IMR-90 (cell line): ENCODE data around the gene TGFB2. TPM values are rescaled to one million over a fixed set of nuclear protein-coding genes. Genes with fewer than 3 reads are reported as not detected.
A peak's percentile ranks its signal among the peaks of the same experiment; 100 is the strongest.

Experiments used
- ATAC-seq: fragments of 200-7000 bp; cut with Tn5 transposase; 2 replicates; pipeline ENCODE4 v1.9.1; 2020; ENCODE audit warnings: low read depth, mild to moderate bottlenecking, moderate library complexity
- BruUV-seq: library from RNA; stranded (reverse); fragments of 400-500 nt; replicated peaks from 2 replicates; lab custom pipeline; 2021; lab: Mats Ljungman, UMichigan
- CTCF ChIA-PET: fragments of 300-600 bp; formaldehyde crosslinking; extraction: SDS; loops from one replicate; lab custom pipeline; 2021; ENCODE audit warnings: antibody characterized with exemption; lab: Yijun Ruan, JAX
- POLR2A ChIA-PET: fragments of 300-600 bp; sonication (Branson Sonifier 250); formaldehyde crosslinking; loops from one replicate; lab custom pipeline; 2022; ENCODE audit warnings: antibody characterized with exemption; ENCODE audit not compliant: unreplicated experiment; lab: Charles Lee
- DNase-seq: peaks from one replicate; pipeline ENCODE4 v3.0.0; 2013
- H2AFZ ChIP-seq: replicated peaks from 2 replicates; pipeline ENCODE3; 2013; ENCODE audit warnings: low read length, mild to moderate bottlenecking; ENCODE audit not compliant: poor library complexity
- H2AK5ac ChIP-seq: 2 replicates; pipeline ENCODE4 v1.6.1; 2013; ENCODE audit warnings: low read depth, low read length, inconsistent platforms
- H2AK9ac ChIP-seq: replicated peaks from 2 replicates; pipeline ENCODE3; 2013; ENCODE audit warnings: mild to moderate bottlenecking, low read depth, low read length, moderate library complexity; ENCODE audit not compliant: poor library complexity
- H2BK120ac ChIP-seq: 2 replicates; pipeline ENCODE4 v1.6.1; 2013; ENCODE audit warnings: low read depth, low read length, inconsistent platforms
- H2BK15ac ChIP-seq: 3 replicates; pipeline ENCODE4 v1.6.1; 2013; ENCODE audit warnings: low read depth, low read length, inconsistent platforms
- H2BK20ac ChIP-seq: 2 replicates; pipeline ENCODE4 v1.6.1; 2013; ENCODE audit warnings: low read depth, mild to moderate bottlenecking, inconsistent platforms, low read length, moderate library complexity
- H2BK5ac ChIP-seq: 2 replicates; pipeline ENCODE4 v1.6.1; 2013; ENCODE audit warnings: mild to moderate bottlenecking, low read depth, low read length, inconsistent platforms; ENCODE audit not compliant: poor library complexity, severe bottlenecking
- H3K14ac ChIP-seq: replicated peaks from 2 replicates; pipeline ENCODE4 v1.6.1; 2013; ENCODE audit warnings: low read depth, low read length, inconsistent platforms
- H3K18ac ChIP-seq: 2 replicates; pipeline ENCODE4 v1.6.1; 2013; ENCODE audit warnings: low read depth, low read length, control low read depth
- H3K23ac ChIP-seq: 2 replicates; pipeline ENCODE4 v1.6.1; 2013; ENCODE audit warnings: low read depth, low read length, inconsistent platforms
- H3K27ac ChIP-seq: 2 replicates; pipeline ENCODE4 v1.5.1; 2013; ENCODE audit warnings: mild to moderate bottlenecking, control low read depth, low read length; ENCODE audit not compliant: insufficient read depth
- H3K27me3 ChIP-seq: 2 replicates; pipeline ENCODE4 v1.6.1; 2013; ENCODE audit warnings: low read length; ENCODE audit not compliant: control insufficient read depth, insufficient read depth
- H3K36me3 ChIP-seq: 2 replicates; pipeline ENCODE4 v1.6.1; 2013; ENCODE audit warnings: low read length, mixed read lengths; ENCODE audit not compliant: control insufficient read depth, insufficient read depth
- H3K4ac ChIP-seq: 2 replicates; pipeline ENCODE4 v1.6.1; 2013; ENCODE audit warnings: low read depth, low read length, inconsistent platforms
- H3K4me1 ChIP-seq: 2 replicates; pipeline ENCODE4 v1.6.1; 2013; ENCODE audit warnings: low read length, mixed read lengths; ENCODE audit not compliant: control insufficient read depth, insufficient read depth
- H3K4me2 ChIP-seq: 2 replicates; pipeline ENCODE4 v1.6.1; 2013; ENCODE audit warnings: low read depth, mild to moderate bottlenecking, control low read depth, low read length, moderate library complexity
- H3K4me3 ChIP-seq: 2 replicates; pipeline ENCODE4 v1.5.1; 2013; ENCODE audit warnings: low read depth, mild to moderate bottlenecking, control low read depth, low read length, moderate library complexity; ENCODE audit not compliant: insufficient read depth
- H3K56ac ChIP-seq: 2 replicates; pipeline ENCODE4 v1.6.1; 2013; ENCODE audit warnings: low read length, inconsistent platforms; ENCODE audit not compliant: insufficient read depth; ENCODE audit errors: extremely low read depth
- H3K79me1 ChIP-seq, 2 experiments: 2 replicates each; pipeline ENCODE4 v1.6.1; 2013; ENCODE audit warnings: low read length in 2 of 2, inconsistent platforms in 1 of 2, low read depth in 1 of 2
- H3K9ac ChIP-seq: 2 replicates; pipeline ENCODE4 v1.6.1; 2013; ENCODE audit warnings: low read depth, low read length, control low read depth
- H3K9me1 ChIP-seq: 2 replicates; pipeline ENCODE4 v1.6.1; 2013; ENCODE audit warnings: low read length, inconsistent platforms; ENCODE audit not compliant: insufficient read depth
- H3K9me3 ChIP-seq: 2 replicates; pipeline ENCODE4 v1.6.1; 2013; ENCODE audit warnings: low read length; ENCODE audit not compliant: control insufficient read depth, insufficient read depth
- H4K20me1 ChIP-seq: 2 replicates; pipeline ENCODE4 v1.6.1; 2013; ENCODE audit warnings: low read length, inconsistent platforms; ENCODE audit not compliant: insufficient read depth
- H4K5ac ChIP-seq: 2 replicates; pipeline ENCODE4 v1.6.1; 2013; ENCODE audit warnings: mild to moderate bottlenecking, low read depth, low read length, control low read depth
- H4K8ac ChIP-seq, 2 experiments: 2 replicates each; pipeline ENCODE4 v1.6.1; 2013; ENCODE audit warnings: low read depth in 2 of 2, low read length in 2 of 2, control low read depth in 1 of 2, inconsistent platforms in 1 of 2
- H4K91ac ChIP-seq: 2 replicates; pipeline ENCODE4 v1.6.1; 2013; ENCODE audit warnings: low read depth, low read length, inconsistent platforms; ENCODE audit not compliant: insufficient read depth
- BHLHE40 ChIP-seq: fragments of 150-350 bp; IDR thresholded peaks from 2 replicates; pipeline ENCODE4 v1.6.1; 2016; ENCODE audit warnings: mild to moderate bottlenecking, low read depth, low read length
- CEBPB ChIP-seq: IDR thresholded peaks from 2 replicates; pipeline ENCODE4 v1.6.1; 2012; ENCODE audit warnings: low read depth, low read length, improper control_type of control experiment
- CHD1 ChIP-seq: IDR thresholded peaks from 2 replicates; pipeline ENCODE4 v1.6.1; 2012; ENCODE audit warnings: low read depth, low read length, improper control_type of control experiment
- CTCF ChIP-seq: conservative IDR thresholded peaks from 2 replicates; pipeline ENCODE4 v1.5.1; 2012; ENCODE audit warnings: mild to moderate bottlenecking, low read depth, low read length, improper control_type of control experiment
- FOS ChIP-seq: fragments of 150-350 bp; IDR thresholded peaks from 2 replicates; pipeline ENCODE4 v1.6.1; 2016; ENCODE audit warnings: low read depth, low read length
- MAFK ChIP-seq: IDR thresholded peaks from 2 replicates; pipeline ENCODE4 v1.6.1; 2012; ENCODE audit warnings: low read depth, low read length, improper control_type of control experiment
- MAZ ChIP-seq: IDR thresholded peaks from 2 replicates; pipeline ENCODE4 v1.6.1; 2012; ENCODE audit warnings: low read depth, mild to moderate bottlenecking, low read length, improper control_type of control experiment, moderate library complexity, borderline replicate concordance
- MXI1 ChIP-seq: IDR thresholded peaks from 2 replicates; pipeline ENCODE4 v1.6.1; 2012; ENCODE audit warnings: low read depth, mild to moderate bottlenecking, low read length, moderate library complexity, borderline replicate concordance
- NFE2L2 ChIP-seq: fragments of 150-350 bp; IDR thresholded peaks from 2 replicates; pipeline ENCODE4 v1.6.1; 2016; ENCODE audit warnings: low read depth, mild to moderate bottlenecking, low read length
- POLR2A ChIP-seq: IDR thresholded peaks from 2 replicates; pipeline ENCODE4 v1.6.1; 2012; ENCODE audit warnings: mild to moderate bottlenecking, low read depth, low read length
- RAD21 ChIP-seq: IDR thresholded peaks from 2 replicates; pipeline ENCODE4 v1.6.1; 2012; ENCODE audit warnings: low read length, improper control_type of control experiment
- RCOR1 ChIP-seq: IDR thresholded peaks from 2 replicates; pipeline ENCODE4 v1.6.1; 2012; ENCODE audit warnings: mild to moderate bottlenecking, low read length, improper control_type of control experiment; ENCODE audit not compliant: insufficient replicate concordance
- RFX5 ChIP-seq: IDR thresholded peaks from 2 replicates; pipeline ENCODE4 v1.8.0; 2012; ENCODE audit warnings: low read depth, mild to moderate bottlenecking, low read length, moderate library complexity
- SMC3 ChIP-seq: fragments of 150-350 bp; IDR thresholded peaks from 2 replicates; pipeline ENCODE4 v1.6.1; 2016; ENCODE audit warnings: low read depth, mild to moderate bottlenecking, antibody characterized with exemption, low read length, moderate library complexity
- WGBS, 2 experiments: methylation state at CpG; one replicate each; pipeline versions ENCODE4 v1.1.5 to v1.1.7; 2013; ENCODE audit warnings: missing lambda C conversion rate in 2 of 2; ENCODE audit not compliant: insufficient read length in 1 of 2; ENCODE audit errors: extremely low coverage in 2 of 2; 5-methylcytosine and 5-hydroxymethylcytosine counted together
- dilution Hi-C: fragments of 300-500 bp; cut with HindIII; formaldehyde crosslinking; loops from one replicate; pipeline ENCODE4 v1.14.3; 2018; ENCODE audit warnings: low sequenced_read_pairs; ENCODE audit not compliant: unreplicated experiment
- in situ Hi-C: fragments of 300-500 bp; cut with MboI; formaldehyde crosslinking; loops from 3 replicates; pipeline ENCODE4 v1.14.3; 2019; ENCODE audit warnings: low sequenced_read_pairs, inconsistent platforms, mixed read lengths
- intact Hi-C: fragments of 100-400 bp; cut with micrococcal nuclease; formaldehyde crosslinking; loops from 2 replicates; pipeline ENCODE4 v1.10.0; 2022
- polyA plus RNA-seq, 3 experiments: library from polyadenylated mRNA; depleted of rRNA; stranded (reverse); fragments of >200 nt; gene quantifications; 2 replicates each; pipeline ENCODE4 v1.2.3, GENCODE V29; 2012; ENCODE audit warnings: low replicate concordance in 1 of 3
- total RNA-seq: library from RNA; depleted of rRNA; stranded (reverse); fragments of >200 nt; gene quantifications from 2 replicates; pipeline ENCODE4 v1.2.3, GENCODE V29; 2012
- TF ChIP-seq, protein P1 (sequence below): fragments of 150-350 bp; IDR thresholded peaks from 2 replicates; pipeline ENCODE4 v1.6.1; 2016; ENCODE audit warnings: low read depth, mild to moderate bottlenecking, low read length, moderate library complexity, borderline replicate concordance
- TF ChIP-seq, protein P2 (sequence below): fragments of 150-350 bp; IDR thresholded peaks from 2 replicates; pipeline ENCODE4 v1.6.1; 2017; ENCODE audit warnings: mild to moderate bottlenecking, antibody characterized with exemption, low read length, low read depth

Gene TGFB2
- total and polyA plus RNA-seq, 2 of the 4 experiments (the other 2 are of a cell fraction) = 3.7 to 3.8 TPM

DNA sequence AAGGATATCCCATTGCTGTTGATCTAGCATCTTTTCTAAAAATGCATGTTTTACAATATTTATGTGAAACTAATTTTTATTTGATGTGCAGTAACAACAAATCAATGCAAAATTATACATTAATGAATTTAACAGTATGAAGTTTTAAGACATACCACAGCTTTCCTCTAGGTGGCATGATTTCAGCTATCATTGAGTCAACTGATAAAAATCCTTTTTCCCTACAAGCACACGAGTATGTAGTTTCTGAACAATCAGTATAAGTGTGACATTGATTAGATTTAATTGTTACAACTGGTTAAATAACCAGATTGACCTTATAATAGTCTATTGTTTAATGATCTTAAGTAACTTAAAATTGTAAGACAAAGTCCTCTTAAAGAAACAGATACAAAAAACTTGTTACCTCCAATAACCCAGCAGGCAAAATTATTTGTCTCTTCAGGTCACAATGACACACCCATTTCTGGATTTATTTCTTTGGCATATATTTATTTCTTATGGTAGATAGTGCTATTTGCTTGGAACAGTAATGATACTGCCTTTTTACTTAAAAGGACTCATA, 5.8 kb upstream of the TGFB2 start:
- no peak overlapping the region for H3K27ac ChIP-seq
- H3K4me3 ChIP-seq = no peak overlapping the region
- no peak overlapping the region for H3K18ac ChIP-seq
- no peaks in the 10 kb centered on the region for H3K79me1 ChIP-seq
- H2BK120ac ChIP-seq = no peak overlapping the region
- no peaks in the 10 kb centered on the region for H4K20me1 ChIP-seq
- H4K91ac ChIP-seq = no peak overlapping the region
- no peak overlapping the region for H2BK20ac ChIP-seq
- no peaks in the 10 kb centered on the region for H3K9me3 ChIP-seq
- H3K4me2 ChIP-seq = no peak overlapping the region
- no peak overlapping the region for H2AK5ac ChIP-seq
- H4K5ac ChIP-seq = no peak overlapping the region
- no peak overlapping the region for H3K14ac ChIP-seq
- H4K8ac ChIP-seq = no peak overlapping the region
- no peak overlapping the region for H2BK15ac ChIP-seq
- in situ Hi-C loops = no loop called here
- no peak for TF ChIP-seq NFE2L2
- TF ChIP-seq MXI1 = no peak
- TF ChIP-seq CHD1 = no peak
- TF ChIP-seq MAFK = no peak
- no peak for TF ChIP-seq FOS
- no peak for TF ChIP-seq RFX5
- TF ChIP-seq, protein P1, sequence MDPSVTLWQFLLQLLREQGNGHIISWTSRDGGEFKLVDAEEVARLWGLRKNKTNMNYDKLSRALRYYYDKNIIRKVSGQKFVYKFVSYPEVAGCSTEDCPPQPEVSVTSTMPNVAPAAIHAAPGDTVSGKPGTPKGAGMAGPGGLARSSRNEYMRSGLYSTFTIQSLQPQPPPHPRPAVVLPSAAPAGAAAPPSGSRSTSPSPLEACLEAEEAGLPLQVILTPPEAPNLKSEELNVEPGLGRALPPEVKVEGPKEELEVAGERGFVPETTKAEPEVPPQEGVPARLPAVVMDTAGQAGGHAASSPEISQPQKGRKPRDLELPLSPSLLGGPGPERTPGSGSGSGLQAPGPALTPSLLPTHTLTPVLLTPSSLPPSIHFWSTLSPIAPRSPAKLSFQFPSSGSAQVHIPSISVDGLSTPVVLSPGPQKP = no peak
- no peak for TF ChIP-seq MAZ
- no peak for TF ChIP-seq RCOR1
- TF ChIP-seq CEBPB = no peak
- TF ChIP-seq, protein P2, sequence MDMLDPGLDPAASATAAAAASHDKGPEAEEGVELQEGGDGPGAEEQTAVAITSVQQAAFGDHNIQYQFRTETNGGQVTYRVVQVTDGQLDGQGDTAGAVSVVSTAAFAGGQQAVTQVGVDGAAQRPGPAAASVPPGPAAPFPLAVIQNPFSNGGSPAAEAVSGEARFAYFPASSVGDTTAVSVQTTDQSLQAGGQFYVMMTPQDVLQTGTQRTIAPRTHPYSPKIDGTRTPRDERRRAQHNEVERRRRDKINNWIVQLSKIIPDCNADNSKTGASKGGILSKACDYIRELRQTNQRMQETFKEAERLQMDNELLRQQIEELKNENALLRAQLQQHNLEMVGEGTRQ = no peak
- TF ChIP-seq SMC3 = peak; percentile 81
- TF ChIP-seq POLR2A = no peak
- TF ChIP-seq CTCF = peak; percentile 72
- no peak for TF ChIP-seq BHLHE40
- TF ChIP-seq RAD21 = peak; percentile 74
- H3K36me3 ChIP-seq = no peaks in the 10 kb centered on the region
- no peaks in the 10 kb centered on the region; the same call in 1 of the 2 replicates for H3K9me1 ChIP-seq
- H3K56ac ChIP-seq = no peak overlapping the region
- H2BK5ac ChIP-seq = no peak overlapping the region
- 0 out of 2 replicates have a peak, but pooled peaks cover 2% of the 10 kb centered on the region for H3K4me1 ChIP-seq
- dilution Hi-C loops = no loop called here
- DNase-seq = peak; percentile 62
- CTCF ChIA-PET = interaction anchor here (0.7 to 1.0 kb wide), 4 partner anchors 728 to 1462 kb away, joined by 3 to 4 read pairs (median 3); no protein-coding TSS in a partner anchor
- intact Hi-C loops = loop anchor here (2.0 to 10.0 kb wide), 3 partner anchors 727 to 1075 kb away; no protein-coding TSS in a partner anchor
- BruUV-seq = no TSS peak
- peak; percentile 70; the same call in 1 of the 2 replicates for ATAC-seq
- H3K27me3 ChIP-seq = no peaks in the 10 kb centered on the region
- WGBS, 2 experiments = no CpG with 5 or more reads among the region's 1 CpG
- POLR2A ChIA-PET = no interaction called here
- no peak overlapping the region for H3K23ac ChIP-seq
- no peak overlapping the region for H3K9ac ChIP-seq
- no peak overlapping the region for H2AFZ ChIP-seq
- H2AK9ac ChIP-seq = no peak overlapping the region
- no peak overlapping the region for H3K4ac ChIP-seq
